ENCODE results near the gene MLEC.

GRCh38 chr12:120661432-120661831 is 25.5 kb upstream of the MLEC start:
- TF ChIP-seq, protein P1, sequence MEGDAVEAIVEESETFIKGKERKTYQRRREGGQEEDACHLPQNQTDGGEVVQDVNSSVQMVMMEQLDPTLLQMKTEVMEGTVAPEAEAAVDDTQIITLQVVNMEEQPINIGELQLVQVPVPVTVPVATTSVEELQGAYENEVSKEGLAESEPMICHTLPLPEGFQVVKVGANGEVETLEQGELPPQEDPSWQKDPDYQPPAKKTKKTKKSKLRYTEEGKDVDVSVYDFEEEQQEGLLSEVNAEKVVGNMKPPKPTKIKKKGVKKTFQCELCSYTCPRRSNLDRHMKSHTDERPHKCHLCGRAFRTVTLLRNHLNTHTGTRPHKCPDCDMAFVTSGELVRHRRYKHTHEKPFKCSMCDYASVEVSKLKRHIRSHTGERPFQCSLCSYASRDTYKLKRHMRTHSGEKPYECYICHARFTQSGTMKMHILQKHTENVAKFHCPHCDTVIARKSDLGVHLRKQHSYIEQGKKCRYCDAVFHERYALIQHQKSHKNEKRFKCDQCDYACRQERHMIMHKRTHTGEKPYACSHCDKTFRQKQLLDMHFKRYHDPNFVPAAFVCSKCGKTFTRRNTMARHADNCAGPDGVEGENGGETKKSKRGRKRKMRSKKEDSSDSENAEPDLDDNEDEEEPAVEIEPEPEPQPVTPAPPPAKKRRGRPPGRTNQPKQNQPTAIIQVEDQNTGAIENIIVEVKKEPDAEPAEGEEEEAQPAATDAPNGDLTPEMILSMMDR (IDR thresholded peaks at IDR 0.05) = no peak
- no peak for TF ChIP-seq POLR2A (IDR thresholded peaks at IDR 0.05)
